HCT116 (cell line): ENCODE data around the gene IL1F10. TPM values are rescaled to one million over a fixed set of nuclear protein-coding genes. Genes with fewer than 3 reads are reported as not detected.

Experiments
- ATAC-seq: fragments of 200-7000 bp; cut with Tn5 transposase; 2 replicates; pipeline ENCODE4 v1.9.1; 2020; ENCODE audit warnings: mild to moderate bottlenecking, moderate library complexity
- BruUV-seq: library from RNA; stranded (reverse); fragments of 400-500 nt; replicated peaks from 2 replicates; lab custom pipeline; 2021; lab: Mats Ljungman, UMichigan
- CTCF ChIA-PET: fragments of 300-600 bp; sonication (Branson Sonifier 250); formaldehyde crosslinking; loops from one replicate; lab custom pipeline; 2021; ENCODE audit warnings: antibody characterized with exemption; lab: Charles Lee
- POLR2A ChIA-PET: fragments of 300-600, 350-600 bp; sonication (Branson Sonifier 250); formaldehyde crosslinking; loops from one replicate; lab custom pipeline; 2021; ENCODE audit warnings: antibody characterized with exemption; lab: Charles Lee
- RAD21 ChIA-PET, 2 experiments: fragments of 300-600 bp; sonication (Branson Sonifier 250); formaldehyde crosslinking; loops; one replicate each; lab custom pipeline; 2023; ENCODE audit warnings: low total read pairs in 2 of 2; ENCODE audit not compliant: uncharacterized antibody in 2 of 2, unreplicated experiment in 2 of 2, low non-redundant PET in 1 of 2; lab: Charles Lee
- DNase-seq: peaks from one replicate; pipeline ENCODE4 v3.0.0-alpha.2; 2010; ENCODE audit warnings: low read depth, low spot score
- H2AFZ ChIP-seq: fragments of 200-600 bp; shearing (Covaris generic), sonication (generic); 2 replicates; pipeline ENCODE4 v1.6.1; 2017; ENCODE audit warnings: low read depth, mixed run types, mixed read lengths, antibody characterized with exemption, low read length; ENCODE audit not compliant: poor library complexity, severe bottlenecking
- H3K27ac ChIP-seq: 2 replicates; pipeline ENCODE4 v1.5.1; 2012; ENCODE audit warnings: low read depth, low read length
- H3K27me3 ChIP-seq: fragments of 200-600 bp; sonication (generic); 2 replicates; pipeline ENCODE4 v1.6.1; 2016; ENCODE audit warnings: mixed run types, low read length, mixed read lengths; ENCODE audit not compliant: insufficient read depth
- H3K36me3 ChIP-seq, 2 experiments: fragments of 200-500 bp in 1 of 2; fragments of 200-600 bp in 1 of 2; sonication (Bioruptor generic) in 1 of 2; sonication (generic) in 1 of 2; 2 replicates each; pipeline versions ENCODE4 v1.5.1 to v1.6.1; 2014 to 2016; ENCODE audit warnings: low read length in 2 of 2, inconsistent platforms in 1 of 2, mixed read lengths in 1 of 2, mixed run types in 1 of 2; ENCODE audit not compliant: insufficient read depth in 2 of 2, control insufficient read depth in 1 of 2
- H3K4me1 ChIP-seq, 2 experiments: fragments of 200-600 bp in 1 of 2; sonication (generic) in 1 of 2; 2 replicates each; pipeline versions ENCODE4 v1.5.1 to v1.6.1; 2012 to 2017; ENCODE audit warnings: low read length in 2 of 2, inconsistent platforms in 1 of 2, mild to moderate bottlenecking in 1 of 2, mixed read lengths in 1 of 2, mixed run types in 1 of 2, moderate library complexity in 1 of 2; ENCODE audit not compliant: insufficient read depth in 2 of 2, control insufficient read depth in 1 of 2
- H3K4me2 ChIP-seq: fragments of 200-600 bp; sonication (generic); 2 replicates; pipeline ENCODE4 v1.6.1; 2017; ENCODE audit warnings: mixed run types, low read length, mixed read lengths
- H3K4me3 ChIP-seq, 2 experiments: fragments of 200-600 bp in 1 of 2; sonication (generic) in 1 of 2; replicated peaks in 1 of 2; 2 replicates each; pipeline ENCODE4 v1.5.1; 2011 to 2016; ENCODE audit warnings: low read length in 2 of 2, control low read depth in 1 of 2, low read depth in 1 of 2, mild to moderate bottlenecking in 1 of 2, mixed read lengths in 1 of 2, mixed run types in 1 of 2
- H3K79me2 ChIP-seq: fragments of 200-600 bp; sonication (generic); 2 replicates; pipeline ENCODE4 v1.6.1; 2017; ENCODE audit warnings: mild to moderate bottlenecking, mixed run types, low read length, moderate library complexity, mixed read lengths; ENCODE audit not compliant: insufficient read depth
- H3K9ac ChIP-seq: fragments of 200-600 bp; sonication (generic); 2 replicates; pipeline ENCODE4 v1.6.1; 2016; ENCODE audit warnings: low read length, mixed read lengths
- H3K9me2 ChIP-seq: fragments of 200-600 bp; sonication (generic), shearing (Covaris generic); 2 replicates; pipeline ENCODE4 v1.6.1; 2017; ENCODE audit warnings: mixed run types, mild to moderate bottlenecking, moderate library complexity; ENCODE audit not compliant: insufficient read depth
- H3K9me3 ChIP-seq, 2 experiments: fragments of 200-500 bp in 1 of 2; fragments of 200-600 bp in 1 of 2; sonication (Bioruptor generic) in 1 of 2; sonication (generic) in 1 of 2; 2 replicates each; pipeline ENCODE4 v1.6.1; 2014 to 2017; ENCODE audit warnings: low read length in 2 of 2, mixed read lengths in 2 of 2, inconsistent platforms in 1 of 2, low read depth in 1 of 2, mild to moderate bottlenecking in 1 of 2, mixed run types in 1 of 2, moderate library complexity in 1 of 2; ENCODE audit not compliant: control insufficient read depth in 1 of 2, insufficient read depth in 1 of 2
- H4K20me1 ChIP-seq: fragments of 200-600 bp; sonication (generic), shearing (Covaris generic); 2 replicates; pipeline ENCODE4 v1.6.1; 2017; ENCODE audit warnings: mixed run types, mild to moderate bottlenecking, moderate library complexity; ENCODE audit not compliant: insufficient read depth
- ATF3 ChIP-seq: IDR thresholded peaks from 2 replicates; pipeline ENCODE4 v1.6.1; 2012
- CEBPB ChIP-seq: IDR thresholded peaks from 2 replicates; pipeline ENCODE4 v1.6.1; 2012; ENCODE audit warnings: low read depth
- CTCF ChIP-seq, 3 experiments: fragments of 200-600 bp in 1 of 3; sonication (generic) in 1 of 3; IDR thresholded peaks in 2 of 3; conservative IDR thresholded peaks in 1 of 3; 2 replicates each; pipeline ENCODE4 v1.5.1; 2012 to 2017; ENCODE audit warnings: low read depth in 2 of 3, low read length in 2 of 3, antibody characterized with exemption in 1 of 3, borderline replicate concordance in 1 of 3, control low read depth in 1 of 3, mild to moderate bottlenecking in 1 of 3, mixed read lengths in 1 of 3, mixed run types in 1 of 3, moderate library complexity in 1 of 3; ENCODE audit not compliant: insufficient read depth in 1 of 3
- EGR1 ChIP-seq: IDR thresholded peaks from 2 replicates; pipeline ENCODE4 v1.6.1; 2012; ENCODE audit warnings: low read depth
- ELF1 ChIP-seq: IDR thresholded peaks from 2 replicates; pipeline ENCODE4 v1.6.1; 2012; ENCODE audit warnings: low read depth, borderline replicate concordance
- EZH2 ChIP-seq: fragments of 200-600 bp; sonication (generic); IDR thresholded peaks from 2 replicates; pipeline ENCODE4 v1.6.1; 2017; ENCODE audit warnings: antibody characterized with exemption, mixed run types
- FOSL1 ChIP-seq: IDR thresholded peaks from 2 replicates; pipeline ENCODE4 v1.6.1; 2012; ENCODE audit warnings: low read depth
- REST ChIP-seq: IDR thresholded peaks from 2 replicates; pipeline ENCODE4 v1.6.1; 2012; ENCODE audit warnings: low read depth
- SP1 ChIP-seq: IDR thresholded peaks from 2 replicates; pipeline ENCODE4 v1.6.1; 2012; ENCODE audit warnings: low read depth
- YY1 ChIP-seq: IDR thresholded peaks from 2 replicates; pipeline ENCODE4 v1.6.1; 2011; ENCODE audit warnings: low read length, low read depth, moderate library complexity, mild to moderate bottlenecking; ENCODE audit not compliant: insufficient replicate concordance; ENCODE audit errors: extremely low read depth
- ZFX ChIP-seq: fragments of 450-650 bp; IDR thresholded peaks from 2 replicates; pipeline ENCODE4 v1.6.1; 2017
- intact Hi-C: fragments of 100-400 bp; cut with micrococcal nuclease; formaldehyde crosslinking; loops from 2 replicates; pipeline ENCODE4 v1.10.0; 2022
- total RNA-seq: library from RNA; stranded (reverse); gene quantifications from one replicate; pipeline ENCODE4 v1.2.1, GENCODE V29; 2021; ENCODE audit not compliant: unreplicated experiment

The IL1F10 gene
- total RNA-seq, 1 experiment from 2014 or later: not detected

- no peaks in the 10 kb centered on the region for H3K79me2 ChIP-seq
- no peak overlapping the region for H2AFZ ChIP-seq
- no peak for DNase-seq
- POLR2A ChIA-PET: no interaction called here
- BruUV-seq: no TSS peak
- RAD21 ChIA-PET: no interaction called here
- TF ChIP-seq YY1: no peak
- TF ChIP-seq SP1: no peak
- TF ChIP-seq CTCF (IDR thresholded peaks at IDR 0.05 in 2 of 3, conservative IDR thresholded peaks at IDR 0.05 in 1 of 3; ENCODE audit: borderline replicate concordance in 1 of 3, insufficient read depth in 1 of 3, low read depth in 2 of 3, low read length in 2 of 3): no peak
- TF ChIP-seq CEBPB: no peak
- TF ChIP-seq ELF1: no peak
- no peak for TF ChIP-seq ATF3
- TF ChIP-seq REST: no peak
- TF ChIP-seq FOSL1: no peak
- no peak for TF ChIP-seq ZFX
- no peak for TF ChIP-seq EGR1
- TF ChIP-seq EZH2: no peak
- TF ChIP-seq, all 23 proteins: peak for 0
- Histone ChIP-seq H3K27me3 (peaks cover 77% of the 10 kb centered on the region), H3K36me3 (no peaks in the 10 kb centered on the region), H3K9me3 (no peaks in the 10 kb centered on the region), H3K9me2 (no peaks in the 10 kb centered on the region), H3K4me2 (no peak overlapping the region), H3K4me3 (no peak overlapping the region), H3K9ac (no peak overlapping the region), H4K20me1 (no peaks in the 10 kb centered on the region), H3K4me1 (no peaks in the 10 kb centered on the region), H3K27ac (no peak overlapping the region)
- intact Hi-C loops: no loop called here
- CTCF ChIA-PET: no interaction called here
- no peak for ATAC-seq
Observed at GRCh38 chr2:113025737-113026136, 42.0 kb upstream of the IL1F10 start.
